Osteoblast (primary cell): Measurements from ENCODE around the gene GPX2. TPM values are rescaled to one million over a fixed set of nuclear protein-coding genes. Genes with fewer than 3 reads are reported as not detected.
"Not testable (repeated sequence)": the region's sequence is repeated elsewhere in the genome, so short reads cannot be mapped to it uniquely, and the experiment has no call there.

ENCODE experiments used
- DNase-seq: peaks from one replicate; pipeline ENCODE4 v3.0.0; 2011; ENCODE audit warnings: low spot score, mixed read lengths; ENCODE audit not compliant: insufficient read length; ENCODE audit errors: missing footprints
- H2AFZ ChIP-seq: 2 replicates; pipeline ENCODE4 v1.6.0; 2011; ENCODE audit warnings: mild to moderate bottlenecking, low read length
- H3K27ac ChIP-seq: 2 replicates; pipeline ENCODE4 v1.5.1; 2011; ENCODE audit warnings: mild to moderate bottlenecking, low read depth, low read length, moderate library complexity
- H3K27me3 ChIP-seq: 2 replicates; pipeline ENCODE4 v1.6.0; 2012; ENCODE audit warnings: mild to moderate bottlenecking, control low read depth, inconsistent platforms, low read length, moderate library complexity; ENCODE audit not compliant: insufficient read depth
- H3K36me3 ChIP-seq: 2 replicates; pipeline ENCODE4 v1.5.1; 2011; ENCODE audit warnings: mild to moderate bottlenecking, low read length, control low read depth, moderate library complexity; ENCODE audit not compliant: insufficient read depth
- H3K4me1 ChIP-seq: 2 replicates; pipeline ENCODE4 v1.5.1; 2011; ENCODE audit warnings: mild to moderate bottlenecking, low read length, control low read depth, moderate library complexity; ENCODE audit not compliant: insufficient read depth
- H3K4me2 ChIP-seq: 2 replicates; pipeline ENCODE4 v1.6.0; 2011; ENCODE audit warnings: mild to moderate bottlenecking, low read length; ENCODE audit not compliant: insufficient read depth
- H3K4me3 ChIP-seq: fragments of 200-600 bp; sonication (generic); 3 replicates; pipeline ENCODE4 v1.5.1; 2012; ENCODE audit warnings: mild to moderate bottlenecking, low read length, inconsistent platforms; ENCODE audit not compliant: insufficient read depth
- H3K79me2 ChIP-seq: 2 replicates; pipeline ENCODE4 v1.6.0; 2012; ENCODE audit warnings: mild to moderate bottlenecking, low read length, control low read depth, inconsistent platforms; ENCODE audit not compliant: insufficient read depth
- H3K9me3 ChIP-seq: 2 replicates; pipeline ENCODE4 v1.5.1; 2011; ENCODE audit warnings: low read depth, low read length, control low read depth
- H4K20me1 ChIP-seq: 2 replicates; pipeline ENCODE4 v1.6.0; 2012; ENCODE audit warnings: mild to moderate bottlenecking, low read length, control low read depth; ENCODE audit not compliant: insufficient read depth
- CTCF ChIP-seq: IDR thresholded peaks from 2 replicates; pipeline ENCODE4 v1.5.1; 2011; ENCODE audit warnings: mild to moderate bottlenecking, low read depth, low read length, moderate library complexity; ENCODE audit errors: extremely low read depth
- total RNA-seq: library from RNA; depleted of rRNA; stranded (reverse); fragments of >200 nt; gene quantifications from 2 replicates; pipeline ENCODE4 v1.2.3, GENCODE V29; 2012

GPX2 gene
- total RNA-seq, 1 donor = not detected

GRCh38 chr14:64915029-64915424, 27.5 kb downstream of the GPX2 start:
- H3K27me3 ChIP-seq = no peaks in the 10 kb centered on the region
- peak overlapping the region; percentile 93 for H3K27ac ChIP-seq
- H3K9me3 ChIP-seq = no peaks in the 10 kb centered on the region
- no peaks in the 10 kb centered on the region for H3K36me3 ChIP-seq
- no peak for TF ChIP-seq CTCF
- H4K20me1 ChIP-seq = peaks cover 4% of the 10 kb centered on the region
- H2AFZ ChIP-seq = peak overlapping the region; percentile 86
- peak; percentile 46 for DNase-seq
- H3K79me2 ChIP-seq = peaks cover 35% of the 10 kb centered on the region
- H3K4me1 ChIP-seq = peaks cover 40% of the 10 kb centered on the region
- peak overlapping the region; percentile 93 for H3K4me3 ChIP-seq
- peak overlapping the region; percentile 92 for H3K4me2 ChIP-seq

GRCh38 chr14:64914237-64915028, 28.1 kb downstream of the GPX2 start, which contains the start of gene CHURC1:
Gene CHURC1 (plus strand): TSS chr14:64914455. CDS start chr14:64914496, 41 bp downstream.
- peaks cover 29% of the 10 kb centered on the region for H3K79me2 ChIP-seq
- peaks cover 5% of the 10 kb centered on the region for H3K27me3 ChIP-seq
- H3K4me2 ChIP-seq = peak within 1 kb of the TSS; percentile 92
- DNase-seq = peak; percentile 95
- H3K4me1 ChIP-seq = peaks cover 34% of the 10 kb centered on the region
- peak within 1 kb of the TSS; percentile 93 for H3K4me3 ChIP-seq
- peak within 1 kb of the TSS; percentile 86 for H2AFZ ChIP-seq
- H3K9me3 ChIP-seq = no peaks in the 10 kb centered on the region
- no peak for TF ChIP-seq CTCF
- H3K36me3 ChIP-seq = no peaks in the 10 kb centered on the region
- peaks cover 4% of the 10 kb centered on the region for H4K20me1 ChIP-seq
- peak within 1 kb of the TSS; percentile 93 for H3K27ac ChIP-seq

- peaks cover 28% of the 10 kb centered on the region for H3K79me2 ChIP-seq
- DNase-seq, H3K27ac ChIP-seq, H4K20me1 ChIP-seq, H3K36me3 ChIP-seq, H3K4me3 ChIP-seq, H3K9me3 ChIP-seq, H2AFZ ChIP-seq: not testable (repeated sequence)
- peaks cover 26% of the 10 kb centered on the region for H3K4me1 ChIP-seq
- peaks cover 10% of the 10 kb centered on the region for H3K27me3 ChIP-seq
- H3K4me2 ChIP-seq = peak overlapping the region; percentile 92
Observed at GRCh38 chr14:64913477-64913876, 29.1 kb downstream of the GPX2 start.

- no peak overlapping the region for H3K4me3 ChIP-seq
- H4K20me1 ChIP-seq = peaks cover 4% of the 10 kb centered on the region
- H2AFZ ChIP-seq = no peak overlapping the region
- peaks cover 12% of the 10 kb centered on the region for H3K27me3 ChIP-seq
- H3K79me2 ChIP-seq = peaks cover 28% of the 10 kb centered on the region
- TF ChIP-seq CTCF = no peak
- H3K36me3 ChIP-seq = no peaks in the 10 kb centered on the region
- no peak overlapping the region for H3K27ac ChIP-seq
- no peak overlapping the region for H3K4me2 ChIP-seq
- H3K9me3 ChIP-seq = no peaks in the 10 kb centered on the region
- DNase-seq = no peak
- H3K4me1 ChIP-seq = peaks cover 14% of the 10 kb centered on the region
Observed at GRCh38 chr14:64912261-64912660, 30.3 kb downstream of the GPX2 start.
